H1 (cell line): ENCODE results near the gene CCR1. TPM values are rescaled to one million over a fixed set of nuclear protein-coding genes. Genes with fewer than 3 reads are reported as not detected.

Experiments used
- CTCF ChIP-seq, 3 experiments: IDR thresholded peaks; 1 replicate in 2 of 3; 2 replicates in 1 of 3; pipeline versions ENCODE4 v1.5.1 to v1.6.1; 2011; ENCODE audit warnings: low read length in 3 of 3, mild to moderate bottlenecking in 3 of 3, inconsistent platforms in 2 of 3, low read depth in 1 of 3, moderate library complexity in 1 of 3; ENCODE audit not compliant: insufficient read depth in 1 of 3; ENCODE audit errors: control extremely low read depth in 1 of 3
- NRF1 ChIP-seq: IDR thresholded peaks from 2 replicates; pipeline ENCODE4 v1.6.1; 2011; ENCODE audit warnings: mild to moderate bottlenecking, low read depth, low read length, improper control_type of control experiment
- polyA plus RNA-seq, 7 experiments: library from polyadenylated mRNA; depleted of rRNA in 3 of 7; stranded (reverse) in 5 of 7; unstranded in 2 of 7; fragments of >200 nt in 5 of 7; fragments of 200-250 nt in 2 of 7; gene quantifications; 1 replicate in 5 of 7; 2 replicates in 1 of 7; 4 replicates in 1 of 7; pipeline versions ENCODE4 v1.2.1 to v1.2.3, GENCODE V29; 2011 to 2013; ENCODE audit warnings: missing spikeins in 2 of 7, mixed read lengths in 2 of 7
- total RNA-seq: library from RNA; stranded (reverse); fragmentation: NEBNext Ultra II Directional; extraction: Animal tissue kit (Norgen Biotek cat#: 25700); gene quantifications from 2 replicates; pipeline ENCODE4 v1.2.1, GENCODE V29; 2021
- TF ChIP-seq, protein P1 (sequence below): IDR thresholded peaks from 2 replicates; pipeline ENCODE4 v1.6.1; 2011; ENCODE audit warnings: low read length, improper control_type of control experiment

Gene CCR1
- total and polyA plus RNA-seq, 2 of the 8 experiments (the other 6 are each of a cell fraction or from before 2014, with no cell fraction given): not detected

- TF ChIP-seq CTCF (IDR thresholded peaks at IDR 0.05; ENCODE audit: control extremely low read depth in 1 of 3, insufficient read depth in 1 of 3, low read depth in 1 of 3, low read length in 3 of 3) (no peak), NRF1 (no peak)
- TF ChIP-seq, protein P1, sequence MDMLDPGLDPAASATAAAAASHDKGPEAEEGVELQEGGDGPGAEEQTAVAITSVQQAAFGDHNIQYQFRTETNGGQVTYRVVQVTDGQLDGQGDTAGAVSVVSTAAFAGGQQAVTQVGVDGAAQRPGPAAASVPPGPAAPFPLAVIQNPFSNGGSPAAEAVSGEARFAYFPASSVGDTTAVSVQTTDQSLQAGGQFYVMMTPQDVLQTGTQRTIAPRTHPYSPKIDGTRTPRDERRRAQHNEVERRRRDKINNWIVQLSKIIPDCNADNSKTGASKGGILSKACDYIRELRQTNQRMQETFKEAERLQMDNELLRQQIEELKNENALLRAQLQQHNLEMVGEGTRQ: no peak
- TF ChIP-seq, all 59 proteins: peak for 0
Measured at GRCh38 chr3:46200790-46201189, 7.3 kb downstream of the CCR1 start (continued).
